ENCODE measurements around the gene CHCHD6. TPM values are rescaled to one million over a fixed set of nuclear protein-coding genes. Genes with fewer than 3 reads are reported as not detected.

CHCHD6 gene
- total RNA-seq, 1 experiment from 2014 or later, result 40.9 TPM

GRCh38 chr3:126932188-126932931 is 228.3 kb downstream of the CHCHD6 start:
- DNase-seq, result peak; percentile 80
- H3K4me3 ChIP-seq, result no peak overlapping the region
- no peaks in the 10 kb centered on the region for H3K27me3 ChIP-seq
- H3K9me3 ChIP-seq, result no peaks in the 10 kb centered on the region
- no peaks in the 10 kb centered on the region for H3K36me3 ChIP-seq

- Histone ChIP-seq H3K27me3 (no peaks in the 10 kb centered on the region), H3K36me3 (no peaks in the 10 kb centered on the region; the same call in 1 of the 2 replicates), H3K9me3 (no peaks in the 10 kb centered on the region), H3K4me3 (no peak overlapping the region)
- no peak for DNase-seq
Observed at GRCh38 chr3:126934031-126934531, 230.0 kb downstream of the CHCHD6 start.

GRCh38 chr3:126934991-126935390 is 231.0 kb downstream of the CHCHD6 start:
- Histone ChIP-seq H3K36me3 (no peaks in the 10 kb centered on the region; the same call in 1 of the 2 replicates), H3K9me3 (no peaks in the 10 kb centered on the region), H3K27me3 (no peaks in the 10 kb centered on the region), H3K4me3 (no peak overlapping the region)
- no peak for DNase-seq

DNA sequence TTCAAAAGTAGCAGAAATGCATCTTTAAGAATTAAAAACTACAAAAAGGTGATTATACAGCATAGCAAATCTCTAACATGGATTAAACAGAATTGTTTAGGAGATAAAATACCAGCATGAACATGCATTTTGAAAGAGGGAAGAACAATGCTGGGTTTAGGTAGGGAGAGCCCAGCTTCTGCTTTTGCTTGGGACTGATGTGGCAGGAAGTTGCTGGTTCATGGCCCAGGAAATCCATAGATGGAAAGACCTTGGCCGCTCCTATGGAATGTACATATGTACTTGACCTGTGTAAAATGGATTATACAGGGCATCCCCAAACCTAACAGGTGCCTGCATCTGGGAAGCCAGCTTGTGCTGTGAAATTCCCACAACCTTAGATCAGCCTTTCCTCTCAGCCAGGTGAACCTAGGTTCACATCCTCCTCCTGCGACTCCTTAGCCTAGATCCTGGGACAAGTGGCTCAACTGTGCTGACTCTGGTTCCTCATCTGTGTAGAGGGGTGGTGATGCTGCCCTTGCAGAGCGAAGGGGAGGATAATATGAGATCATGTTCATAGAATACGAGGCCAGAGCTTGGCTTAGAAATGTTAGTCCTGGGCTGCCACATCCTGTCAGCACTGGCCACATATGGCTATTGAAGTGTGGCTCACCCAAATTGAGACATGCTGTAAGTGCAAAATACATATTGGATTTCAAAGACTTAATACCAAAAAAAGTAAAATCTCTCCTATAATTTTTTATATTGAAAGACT is 231.9 kb downstream of the CHCHD6 start:
- Histone ChIP-seq H3K36me3 (no peaks in the 10 kb centered on the region; the same call in 1 of the 2 replicates), H3K9me3 (no peaks in the 10 kb centered on the region), H3K4me3 (no peak overlapping the region), H3K27me3 (no peaks in the 10 kb centered on the region)
- no peak for DNase-seq

GRCh38 chr3:126936853-126937425 is 232.9 kb downstream of the CHCHD6 start:
- H3K27me3 ChIP-seq, result no peaks in the 10 kb centered on the region
- no peak overlapping the region for H3K4me3 ChIP-seq
- H3K36me3 ChIP-seq, result no peaks in the 10 kb centered on the region; the same call in 1 of the 2 replicates
- no peak for DNase-seq
- H3K9me3 ChIP-seq, result no peaks in the 10 kb centered on the region

GRCh38 chr3:126937533-126937932 is 233.5 kb downstream of the CHCHD6 start:
- H3K27me3 ChIP-seq, result no peaks in the 10 kb centered on the region
- no peaks in the 10 kb centered on the region; the same call in 1 of the 2 replicates for H3K36me3 ChIP-seq
- DNase-seq, result no peak
- H3K4me3 ChIP-seq, result no peak overlapping the region
- H3K9me3 ChIP-seq, result no peaks in the 10 kb centered on the region

- Histone ChIP-seq H3K4me3 (no peak overlapping the region), H3K36me3 (no peaks in the 10 kb centered on the region; the same call in 1 of the 2 replicates)
- no peak for DNase-seq
Observed at GRCh38 chr3:126937973-126938372, 233.9 kb downstream of the CHCHD6 start.

GRCh38 chr3:126938520-126939337 is 234.7 kb downstream of the CHCHD6 start:
- Histone ChIP-seq H3K27me3 (no peaks in the 10 kb centered on the region), H3K36me3 (no peaks in the 10 kb centered on the region; the same call in none of the 2 replicates), H3K4me3 (no peak overlapping the region), H3K9me3 (no peaks in the 10 kb centered on the region)
- no peak for DNase-seq

More at GRCh38 chr3:126937973-126938372, 233.9 kb downstream of the CHCHD6 start:
- Histone ChIP-seq H3K27me3 (no peaks in the 10 kb centered on the region), H3K9me3 (no peaks in the 10 kb centered on the region)

GRCh38 chr3:126939338-126939718 is 235.3 kb downstream of the CHCHD6 start:
- Histone ChIP-seq H3K4me3 (no peak overlapping the region), H3K27me3 (no peaks in the 10 kb centered on the region), H3K9me3 (no peaks in the 10 kb centered on the region), H3K36me3 (no peaks in the 10 kb centered on the region; the same call in none of the 2 replicates)
- no peak for DNase-seq

GRCh38 chr3:126939733-126940132 is 235.7 kb downstream of the CHCHD6 start:
- H3K4me3 ChIP-seq, result no peak overlapping the region
- no peaks in the 10 kb centered on the region for H3K27me3 ChIP-seq
- no peaks in the 10 kb centered on the region; the same call in none of the 2 replicates for H3K36me3 ChIP-seq
- DNase-seq, result no peak
- no peaks in the 10 kb centered on the region for H3K9me3 ChIP-seq

GRCh38 chr3:126941721-126942270 is 237.8 kb downstream of the CHCHD6 start:
- Histone ChIP-seq H3K36me3 (no peaks in the 10 kb centered on the region; the same call in none of the 2 replicates), H3K27me3 (no peaks in the 10 kb centered on the region), H3K4me3 (no peak overlapping the region), H3K9me3 (no peaks in the 10 kb centered on the region)
- DNase-seq, result no peak

- H3K36me3 ChIP-seq, result no peaks in the 10 kb centered on the region; the same call in none of the 2 replicates
- H3K4me3 ChIP-seq, result no peak overlapping the region
- no peaks in the 10 kb centered on the region for H3K9me3 ChIP-seq
- no peak for DNase-seq
- H3K27me3 ChIP-seq, result no peaks in the 10 kb centered on the region
Observed at GRCh38 chr3:126944089-126944965, 240.3 kb downstream of the CHCHD6 start.

GRCh38 chr3:126945171-126945721 is 241.2 kb downstream of the CHCHD6 start:
- Histone ChIP-seq H3K27me3 (no peaks in the 10 kb centered on the region), H3K9me3 (no peaks in the 10 kb centered on the region), H3K4me3 (no peak overlapping the region), H3K36me3 (no peaks in the 10 kb centered on the region; the same call in none of the 2 replicates)
- no peak for DNase-seq

DNA sequence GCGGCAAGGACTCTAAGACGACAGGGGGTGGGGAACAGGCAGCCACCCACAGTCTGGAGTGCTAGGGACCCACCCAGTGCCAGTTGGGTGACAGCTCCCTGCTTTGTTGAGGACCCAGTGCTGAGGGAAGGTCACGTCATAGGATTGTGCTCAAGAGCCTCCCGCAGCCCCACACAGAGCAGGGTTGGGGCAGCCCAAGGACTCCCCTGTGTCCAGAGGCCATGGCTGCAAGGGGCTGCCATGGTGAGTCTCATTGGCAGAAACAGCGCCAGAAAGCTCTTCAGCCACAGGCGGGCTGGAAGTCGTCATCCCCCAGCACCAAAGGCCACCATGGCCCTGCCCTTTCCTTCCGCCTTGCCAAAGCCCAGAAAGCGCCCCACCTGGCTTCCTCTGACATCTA is 241.9 kb downstream of the CHCHD6 start:
- H3K9me3 ChIP-seq, result no peaks in the 10 kb centered on the region
- no peak overlapping the region for H3K4me3 ChIP-seq
- no peaks in the 10 kb centered on the region for H3K27me3 ChIP-seq
- H3K36me3 ChIP-seq, result no peaks in the 10 kb centered on the region; the same call in none of the 2 replicates
- no peak for DNase-seq

GRCh38 chr3:126946405-126946804 is 242.4 kb downstream of the CHCHD6 start:
- DNase-seq, result no peak
- H3K9me3 ChIP-seq, result no peaks in the 10 kb centered on the region
- H3K27me3 ChIP-seq, result no peaks in the 10 kb centered on the region
- no peaks in the 10 kb centered on the region; the same call in none of the 2 replicates for H3K36me3 ChIP-seq
- H3K4me3 ChIP-seq, result no peak overlapping the region
